ENCODE results near the gene ZNF580. TPM values are rescaled to one million over a fixed set of nuclear protein-coding genes. Genes with fewer than 3 reads are reported as not detected.

ZNF580 gene
- total and polyA plus RNA-seq, 2 of the 13 experiments (the other 11 are each of a cell fraction or from before 2014, with no cell fraction given) = 4.4 to 6.0 TPM

- TF ChIP-seq KIAA2018 (CRISPR knock-in tag; IDR thresholded peaks at IDR 0.05; ENCODE audit: borderline replicate concordance) = no peak
- TF ChIP-seq RERE (CRISPR knock-in tag; IDR thresholded peaks at IDR 0.05; ENCODE audit: low read depth) = no peak
- TF ChIP-seq AHR (CRISPR knock-in tag; IDR thresholded peaks at IDR 0.05) = peak; percentile 82; the same call in 1 of the 2 replicates
- peak; percentile 42 for TF ChIP-seq MAX (IDR thresholded peaks at IDR 0.05)
- TF ChIP-seq NFRKB (IDR thresholded peaks at IDR 0.05) = no peak
- TF ChIP-seq FOXP1 (IDR thresholded peaks at IDR 0.05) = no peak
- no peak for TF ChIP-seq FOXP1 (CRISPR knock-in tag; IDR thresholded peaks at IDR 0.05)
- no peak for TF ChIP-seq CREBL2 (CRISPR knock-in tag; IDR thresholded peaks at IDR 0.05; ENCODE audit: borderline replicate concordance)
- no peak for TF ChIP-seq IKZF4 (CRISPR knock-in tag; IDR thresholded peaks at IDR 0.05; ENCODE audit: borderline replicate concordance, low read depth, not compliant biosample characterization)
- no peak for TF ChIP-seq NFATC3 (CRISPR knock-in tag; IDR thresholded peaks at IDR 0.05)
- TF ChIP-seq STAT5B (CRISPR knock-in tag; IDR thresholded peaks at IDR 0.05) = 0 out of 2 replicates have a peak, but pooled peaks have one; percentile 19
- peak; percentile 91 for TF ChIP-seq SIN3B (IDR thresholded peaks at IDR 0.05; ENCODE audit: low read length)
- TF ChIP-seq MIXL1 (CRISPR knock-in tag; IDR thresholded peaks at IDR 0.05) = 0 out of 2 replicates have a peak, but pooled peaks have one; percentile 36
- TF ChIP-seq TBL1XR1 (IDR thresholded peaks at IDR 0.05; ENCODE audit: borderline replicate concordance, low read length, partially characterized antibody) = peak; percentile 34
- no peak for TF ChIP-seq ZNF383 (CRISPR knock-in tag; IDR thresholded peaks at IDR 0.05; ENCODE audit: borderline replicate concordance)
Observed at GRCh38 chr19:55643003-55643886, 2.4 kb downstream of the ZNF580 start, which contains the start of gene ZNF581 (continued).
